Amygdala (tissue), 56 donors: Measurements from ENCODE around the gene PLCB3.
A peak's percentile ranks its signal among the peaks of the same experiment; 100 is the strongest.

Experiments used
- DNase-seq, 56 donors: peaks; one replicate each; lab custom pipeline; 2025; lab: John Stamatoyannopoulos, UW

PLCB3 gene

GRCh38 chr11:64251016-64251752 lies at the start of gene PLCB3:
TSS of gene PLCB3 (plus strand) at chr11:64251530. CDS start at chr11:64251650, 120 bp downstream.
- DNase-seq, result peak in 26 of 56 donors; percentile 18 to 69 (median 38)

GRCh38 chr11:64201543-64201942 lies 49.8 kb upstream of the PLCB3 start:
- no peak for DNase-seq

GRCh38 chr11:64202992-64203391 lies 48.3 kb upstream of the PLCB3 start:
- DNase-seq, result no peak

GRCh38 chr11:64203421-64204079 lies 47.8 kb upstream of the PLCB3 start:
- no peak for DNase-seq

GRCh38 chr11:64204080-64204440 lies 47.3 kb upstream of the PLCB3 start:
- DNase-seq, result no peak

GRCh38 chr11:64204464-64204989 lies 46.8 kb upstream of the PLCB3 start:
- peak in 51 of 56 donors; percentile 11 to 87 (median 62) for DNase-seq

- DNase-seq, result peak in 5 of 56 donors; percentile 20 to 37 (median 23)
These were observed 44.7 kb upstream of the PLCB3 start, which contains the start of gene FERMT3 for GRCh38 chr11:64206457-64207255. TSS of gene FERMT3 (plus strand) at chr11:64206721. CDS start at chr11:64207365, 644 bp downstream.

- peak in 11 of 56 donors; percentile 14 to 69 (median 29) for DNase-seq
These were observed 43.9 kb upstream of the PLCB3 start for GRCh38 chr11:64207256-64208085.

- DNase-seq, result no peak
These were observed 43.1 kb upstream of the PLCB3 start for GRCh38 chr11:64208086-64208795.

- peak in 5 of 56 donors; percentile 4 to 33 (median 18) for DNase-seq
These were observed 42.4 kb upstream of the PLCB3 start for GRCh38 chr11:64208796-64209562.

- no peak for DNase-seq
These were observed 41.8 kb upstream of the PLCB3 start for GRCh38 chr11:64209563-64209843.

GRCh38 chr11:64210301-64211020 lies 40.9 kb upstream of the PLCB3 start:
- no peak for DNase-seq

- DNase-seq, result no peak
These were observed 40.0 kb upstream of the PLCB3 start for GRCh38 chr11:64211181-64211872.

GRCh38 chr11:64216879-64217278 lies 34.5 kb upstream of the PLCB3 start:
- no peak for DNase-seq

GRCh38 chr11:64218628-64219353 lies 32.5 kb upstream of the PLCB3 start:
- DNase-seq, result peak in 3 of 56 donors; percentile 28 to 32 (median 29)

- no peak for DNase-seq
These were observed 32.0 kb upstream of the PLCB3 start for GRCh38 chr11:64219354-64219684.

- DNase-seq, result no peak
These were observed 31.6 kb upstream of the PLCB3 start for GRCh38 chr11:64219755-64220154.
